Lung (tissue), 12 donors: ENCODE results near the gene SCNN1B. TPM values are rescaled to one million over a fixed set of nuclear protein-coding genes. Genes with fewer than 3 reads are reported as not detected.

Source experiments
- ATAC-seq: fragments of 200-7000 bp; cut with Tn5 transposase; one replicate; pipeline ENCODE4 v1.9.1; 2020; ENCODE audit warnings: moderate number of reproducible peaks; ENCODE audit not compliant: insufficient read depth, low FRiP score
- DNase-seq, 3 donors: peaks; one replicate each; pipeline ENCODE4 v3.0.0-alpha.2; 2013 to 2017
- H3K27ac ChIP-seq, 2 donors: one replicate each; pipeline ENCODE4 v1.5.1; 2013; ENCODE audit warnings: mild to moderate bottlenecking in 2 of 2, moderate library complexity in 2 of 2, control low read depth in 1 of 2, inconsistent platforms in 1 of 2, low read depth in 1 of 2, low read length in 1 of 2
- H3K27me3 ChIP-seq, 3 donors: one replicate each; pipeline ENCODE4 v1.5.1; 2013; ENCODE audit warnings: low read length in 2 of 3; ENCODE audit not compliant: control insufficient read depth in 3 of 3, insufficient read depth in 3 of 3
- H3K36me3 ChIP-seq, 4 donors: one replicate each; pipeline ENCODE4 v1.5.1; 2013; ENCODE audit warnings: low read length in 4 of 4, mild to moderate bottlenecking in 1 of 4, moderate library complexity in 1 of 4; ENCODE audit not compliant: control insufficient read depth in 4 of 4, insufficient read depth in 4 of 4
- H3K4me1 ChIP-seq, 5 donors: one replicate each; pipeline ENCODE4 v1.5.1; 2013; ENCODE audit warnings: low read length in 5 of 5, mild to moderate bottlenecking in 2 of 5, moderate library complexity in 1 of 5; ENCODE audit not compliant: control insufficient read depth in 5 of 5, insufficient read depth in 5 of 5
- H3K4me3 ChIP-seq: one replicate; pipeline ENCODE4 v1.5.1; 2013; ENCODE audit warnings: mild to moderate bottlenecking, control low read depth, moderate library complexity
- H3K9ac ChIP-seq, 2 donors: one replicate each; pipeline ENCODE4 v1.5.1; 2013; ENCODE audit warnings: low read length in 2 of 2, control low read depth in 1 of 2; ENCODE audit not compliant: insufficient read depth in 1 of 2
- H3K9me3 ChIP-seq, 4 donors: one replicate each; pipeline ENCODE4 v1.5.1; 2013; ENCODE audit warnings: low read length in 3 of 4, mild to moderate bottlenecking in 1 of 4, moderate library complexity in 1 of 4; ENCODE audit not compliant: control insufficient read depth in 4 of 4, insufficient read depth in 3 of 4
- CTCF ChIP-seq: IDR thresholded peaks from 2 replicates; pipeline ENCODE4 v1.5.1; 2012; ENCODE audit warnings: mild to moderate bottlenecking; ENCODE audit errors: control extremely low read depth, extremely low read depth
- WGBS, 2 donors: extraction: QIAGEN DNeasy Blood & Tissue Kit; methylation state at CpG; one replicate each; pipeline ENCODE4 v1.1.7; 2013; 5-methylcytosine and 5-hydroxymethylcytosine counted together
- polyA plus RNA-seq, 2 donors: library from polyadenylated mRNA; stranded (reverse); fragments of 200-250 nt; gene quantifications; one replicate each; pipeline ENCODE4 v1.2.1, GENCODE V29; 2013
- total RNA-seq, 2 donors: library from RNA; depleted of rRNA in 1 of 2; stranded (reverse); fragments of >200 nt in 1 of 2; gene quantifications; one replicate each; pipeline ENCODE4 v1.2.1, GENCODE V29; 2014 to 2021
- donor health status: control.
- donor health status: control.
- donor health status: Bipolar disorder and iron deficiency.
- donor health status: healthy.
- donor health status: DM: yes; HTN: yes; CAD: no.

Gene SCNN1B
- total and polyA plus RNA-seq, 4 donors, result 16.4 to 58.7 (median 41.3) TPM

GRCh38 chr16:23330583-23331249, 28.6 kb downstream of the SCNN1B start:
- Histone ChIP-seq H3K4me3 (no peak overlapping the region), H3K9ac (no peak overlapping the region), H3K27ac (no peak overlapping the region), H3K4me1 (peaks cover 0 to 5% (median 0%) of the 10 kb centered on the region in 5 donors), H3K9me3 (no peaks in the 10 kb centered on the region), H3K27me3 (no peaks in the 10 kb centered on the region), H3K36me3 (no peaks in the 10 kb centered on the region)
- no peak for DNase-seq
- no peak for TF ChIP-seq CTCF
- 78 to 88% methylated on average over 11 of the region's 11 CpGs for WGBS, 2 donors
- no peak for ATAC-seq

GRCh38 chr16:23333034-23333579, 31.0 kb downstream of the SCNN1B start:
- 74 to 85% methylated on average over 4 of the region's 4 CpGs for WGBS, 2 donors
- Histone ChIP-seq H3K27me3 (no peaks in the 10 kb centered on the region), H3K9me3 (peaks cover 0 to 4% (median 0%) of the 10 kb centered on the region in 4 donors), H3K27ac (no peak overlapping the region), H3K9ac (no peak overlapping the region), H3K36me3 (no peaks in the 10 kb centered on the region), H3K4me3 (no peak overlapping the region), H3K4me1 (peaks cover 0 to 7% (median 0%) of the 10 kb centered on the region in 5 donors)
- TF ChIP-seq CTCF, result no peak
- ATAC-seq (no peak), DNase-seq (no peak)

- ATAC-seq, result no peak
- WGBS, 2 donors, result 89 to 90% methylated on average over 11 of the region's 11 CpGs
- Histone ChIP-seq H3K27me3 (no peaks in the 10 kb centered on the region), H3K9ac (no peak overlapping the region), H3K4me3 (no peak overlapping the region), H3K9me3 (peaks cover 0 to 4% (median 0%) of the 10 kb centered on the region in 4 donors), H3K36me3 (no peaks in the 10 kb centered on the region), H3K4me1 (peaks cover 0 to 7% (median 0%) of the 10 kb centered on the region in 5 donors), H3K27ac (no peak overlapping the region)
- no peak for DNase-seq
- no peak for TF ChIP-seq CTCF
Measured at GRCh38 chr16:23333831-23334456, 31.8 kb downstream of the SCNN1B start.
